Iris pigment epithelial cell (primary cell): Measurements from ENCODE around the gene FLVCR1.
A peak's percentile ranks its signal among the peaks of the same experiment; 100 is the strongest.
"Not testable (repeated sequence)": the region's sequence is repeated elsewhere in the genome, so short reads cannot be mapped to it uniquely, and the experiment has no call there.

Experiments used
- DNase-seq: peaks from one replicate; pipeline ENCODE4 v3.0.0-alpha.2; 2011; ENCODE audit warnings: low read depth

The FLVCR1 gene

DNA sequence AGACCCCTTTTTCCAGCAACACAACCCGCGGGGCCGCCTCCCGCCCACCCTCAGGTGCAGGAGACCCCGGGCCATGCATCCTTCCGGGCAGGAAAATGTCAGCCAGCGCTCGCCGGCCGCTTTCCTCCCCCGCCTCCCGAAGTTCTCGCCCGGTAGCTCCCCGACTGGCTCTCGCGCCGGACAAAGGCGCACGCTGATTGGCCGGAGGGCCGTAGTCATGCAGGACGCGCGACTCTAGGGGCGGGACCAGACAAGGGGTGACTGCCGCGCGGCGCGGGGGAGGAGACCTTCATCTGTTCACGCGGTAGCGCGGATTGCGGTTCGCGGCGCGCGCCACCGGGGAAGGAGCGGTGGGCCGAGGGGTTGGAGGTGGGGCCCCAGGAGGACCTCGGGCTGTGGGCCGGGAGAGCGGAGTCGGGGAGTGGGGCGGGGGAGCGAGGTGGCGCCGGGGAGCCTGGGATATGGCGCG is at the start of gene FLVCR1:
TSS of gene FLVCR1 (plus strand) at position 284 of the 469 bp plus-strand sequence. CDS start at position 462, 178 bp downstream.
- peak; percentile 97 for DNase-seq

- DNase-seq = no peak
Observed at GRCh38 chr1:212814537-212815334, 43.3 kb upstream of the FLVCR1 start.

- peak; percentile 32 for DNase-seq
Observed at GRCh38 chr1:212816567-212817278, 41.4 kb upstream of the FLVCR1 start.

GRCh38 chr1:212819726-212820125 is 38.3 kb upstream of the FLVCR1 start:
- DNase-seq = peak; percentile 87

- DNase-seq = no peak
Observed at GRCh38 chr1:212820969-212821368, 37.1 kb upstream of the FLVCR1 start.

- DNase-seq = no peak
Observed at GRCh38 chr1:212822956-212823355, 35.1 kb upstream of the FLVCR1 start.

DNA sequence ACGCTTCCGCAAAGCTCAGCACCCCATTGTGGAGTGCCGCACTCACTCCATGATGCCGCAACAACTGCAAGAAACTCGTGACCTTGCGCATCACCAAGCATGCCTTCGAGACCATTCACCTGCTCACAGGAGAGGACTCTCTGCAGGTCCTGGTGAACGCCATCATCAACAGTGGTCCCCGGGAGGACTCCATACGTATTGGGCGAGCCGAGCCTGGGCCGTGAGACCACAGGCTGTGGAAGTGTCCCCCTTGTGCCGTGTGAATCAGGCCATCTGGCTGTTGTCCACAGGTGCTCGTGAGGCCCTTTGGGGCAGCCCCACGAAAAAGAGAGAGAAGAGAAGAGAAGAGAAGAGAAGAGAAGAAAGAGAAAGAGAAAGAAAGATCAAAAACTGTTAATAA is 33.9 kb upstream of the FLVCR1 start:
- DNase-seq = no peak

DNA sequence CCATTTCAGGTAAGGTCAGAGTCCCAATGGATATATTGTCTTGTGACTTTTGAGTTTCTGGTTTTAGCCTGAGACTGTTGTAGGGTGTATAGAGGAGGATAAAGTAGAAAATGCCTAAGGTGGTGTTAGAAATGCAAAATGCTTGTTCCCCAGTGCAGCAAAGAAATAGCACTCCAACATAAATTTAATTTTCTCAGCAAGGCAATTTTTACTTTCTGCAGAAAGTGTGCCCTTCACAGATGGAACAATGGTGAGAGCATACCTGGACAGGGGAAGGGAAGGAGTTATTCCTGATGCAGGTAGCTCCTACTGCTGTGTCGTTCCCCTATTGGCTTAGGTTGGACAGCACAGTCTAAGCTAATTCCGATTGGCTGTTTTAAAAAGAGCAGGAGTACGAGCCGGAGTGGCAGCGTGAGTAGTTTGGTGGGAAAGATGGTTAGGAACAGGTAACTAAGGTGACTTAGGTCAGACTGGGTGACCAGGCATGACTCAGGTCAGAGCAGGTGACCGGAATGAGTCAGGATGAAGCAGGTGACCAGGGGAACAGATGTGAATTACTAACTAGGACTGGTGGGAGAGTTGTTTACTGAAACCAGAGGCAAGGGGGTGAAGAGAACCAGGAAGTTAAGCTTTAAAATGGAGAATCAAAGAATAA is 32.1 kb upstream of the FLVCR1 start:
- DNase-seq = no peak

DNA sequence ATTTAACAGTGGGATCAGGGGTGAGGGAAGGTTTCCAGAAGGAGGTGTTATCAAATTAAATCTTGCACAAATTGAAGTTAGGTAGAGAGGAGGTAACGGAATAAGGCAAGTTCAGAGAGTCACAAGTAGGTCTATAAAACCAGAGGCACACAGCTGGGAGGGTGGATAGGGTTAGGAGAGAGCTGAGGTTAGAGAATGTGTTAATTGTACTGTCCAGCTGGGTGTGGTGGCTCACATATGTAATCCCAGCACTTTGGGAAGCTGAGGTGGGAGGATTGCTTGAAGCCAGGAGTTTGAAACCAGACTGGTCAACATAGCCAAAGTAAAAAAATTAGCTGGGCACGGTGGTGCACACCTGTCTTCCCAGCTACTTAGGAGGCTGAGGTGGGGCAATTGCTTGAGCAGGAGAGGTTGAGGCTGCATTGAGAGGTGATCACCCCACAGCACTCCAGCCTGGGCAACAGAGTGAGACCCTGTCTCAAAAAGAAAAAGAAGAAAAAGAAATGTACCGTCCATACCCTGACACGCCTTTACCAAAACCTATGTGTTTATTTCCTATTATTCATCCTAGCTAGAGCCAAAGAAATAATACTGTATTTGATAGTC is 30.8 kb upstream of the FLVCR1 start:
- DNase-seq = no peak

GRCh38 chr1:212827831-212828278 is 30.2 kb upstream of the FLVCR1 start:
- DNase-seq = no peak

GRCh38 chr1:212828395-212828794 is 29.7 kb upstream of the FLVCR1 start:
- DNase-seq = no peak

- not testable (repeated sequence) for DNase-seq
Observed at GRCh38 chr1:212833211-212834207, 24.6 kb upstream of the FLVCR1 start.

GRCh38 chr1:212838145-212838544 is 19.9 kb upstream of the FLVCR1 start:
- no peak for DNase-seq

- DNase-seq = not testable (repeated sequence)
Observed at GRCh38 chr1:212844521-212844920, 13.6 kb upstream of the FLVCR1 start.

- no peak for DNase-seq
Observed at GRCh38 chr1:212847549-212847948, 10.5 kb upstream of the FLVCR1 start, which contains the start of gene SPATA45. SPATA45 (minus strand) TSS chr1:212847649; CDS start chr1:212836149, 11,500 bp downstream.

GRCh38 chr1:212852105-212852688 is 5.9 kb upstream of the FLVCR1 start:
- DNase-seq = no peak

- no peak for DNase-seq
Observed at GRCh38 chr1:212853658-212854057, 4.4 kb upstream of the FLVCR1 start.

DNA sequence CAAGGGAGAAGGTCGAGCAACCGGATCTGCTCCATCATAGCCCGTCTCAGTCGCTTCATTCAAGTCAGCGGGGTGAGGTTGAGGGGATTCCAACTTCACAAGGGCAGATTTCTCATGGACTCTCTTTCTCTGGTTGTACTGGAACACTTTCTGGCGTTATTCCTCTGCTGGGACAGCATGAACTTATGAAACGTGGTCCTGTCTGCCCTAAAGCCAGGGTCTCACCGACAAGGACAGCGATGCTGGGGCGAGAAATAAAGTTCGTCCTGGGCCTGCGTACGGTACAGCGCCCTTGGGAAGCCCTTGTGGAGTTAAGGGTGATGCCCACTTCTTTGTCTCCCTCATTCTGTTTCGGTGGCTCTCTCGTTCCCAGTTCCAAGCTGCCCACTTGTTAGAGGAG is 1.3 kb upstream of the FLVCR1 start:
- DNase-seq = no peak

- DNase-seq = peak; percentile 47
Observed at GRCh38 chr1:212858461-212859265, 588 bp downstream of the FLVCR1 start.
